Prostate gland (tissue), 2 donors: ENCODE measurements around the gene SLC44A5. TPM values are rescaled to one million over a fixed set of nuclear protein-coding genes. Genes with fewer than 3 reads are reported as not detected.

Source experiments
- DNase-seq: peaks from one replicate; pipeline ENCODE4 v3.0.0-alpha.2; 2019; ENCODE audit warnings: low spot score
- H3K27ac ChIP-seq, 2 donors: fragments of 200-600 bp; sonication (generic); 2 replicates each; pipeline ENCODE4 v1.5.1; 2017 to 2019
- H3K27me3 ChIP-seq: fragments of 200-600 bp; sonication (generic); replicated peaks from 2 replicates; pipeline ENCODE4 v1.5.1; 2019; ENCODE audit not compliant: insufficient read depth
- H3K36me3 ChIP-seq, 2 donors: fragments of 200-600 bp; sonication (generic); 1 replicate in 1 of 2; 2 replicates in 1 of 2; pipeline versions ENCODE4 v1.5.1 to v1.8.1; 2017 to 2019
- H3K4me1 ChIP-seq: fragments of 200-600 bp; sonication (generic); replicated peaks from 2 replicates; pipeline ENCODE4 v1.5.1; 2019
- H3K4me3 ChIP-seq, 2 donors: fragments of 200-600 bp; sonication (generic); 2 replicates each; pipeline ENCODE4 v1.5.1; 2017 to 2019
- H3K9me3 ChIP-seq: fragments of 200-600 bp; sonication (generic); 2 replicates; pipeline ENCODE4 v1.5.1; 2017
- POLR2A ChIP-seq: fragments of 450-650 bp; IDR thresholded peaks from one replicate; pipeline ENCODE4 v1.6.1; 2016; ENCODE audit warnings: antibody characterized with exemption, mild to moderate bottlenecking
- POLR2AphosphoS5 ChIP-seq: sonication (generic); formaldehyde crosslinking; IDR thresholded peaks from one replicate; pipeline ENCODE4 v1.6.1; 2017; ENCODE audit warnings: antibody characterized with exemption
- WGBS: methylation state at CpG from one replicate; pipeline ENCODE4 v1.1.5; 2018; 5-methylcytosine and 5-hydroxymethylcytosine counted together
- intact Hi-C: fragments of 100-400 bp; cut with DNase I; formaldehyde crosslinking; loops from one replicate; pipeline ENCODE4 v1.14.2; 2022
- total RNA-seq, 2 donors: library from RNA; depleted of rRNA; stranded (reverse); fragments of >200 nt; gene quantifications; one replicate each; pipeline ENCODE4 v1.1.0, GENCODE V29; 2016
- TF ChIP-seq, protein P1 (sequence below), 4 experiments: fragments of 200-600 bp in 2 of 4; fragments of 450-650 bp in 2 of 4; sonication (generic) in 2 of 4; IDR thresholded peaks; 1 replicate in 3 of 4; 2 replicates in 1 of 4; pipeline ENCODE4 v1.5.1; 2016 to 2019; ENCODE audit warnings: antibody characterized with exemption in 4 of 4, mild to moderate bottlenecking in 2 of 4, moderate library complexity in 2 of 4

The SLC44A5 gene
- total RNA-seq, 2 donors from 2014 or later = 0.57 to 3.3 TPM

DNA sequence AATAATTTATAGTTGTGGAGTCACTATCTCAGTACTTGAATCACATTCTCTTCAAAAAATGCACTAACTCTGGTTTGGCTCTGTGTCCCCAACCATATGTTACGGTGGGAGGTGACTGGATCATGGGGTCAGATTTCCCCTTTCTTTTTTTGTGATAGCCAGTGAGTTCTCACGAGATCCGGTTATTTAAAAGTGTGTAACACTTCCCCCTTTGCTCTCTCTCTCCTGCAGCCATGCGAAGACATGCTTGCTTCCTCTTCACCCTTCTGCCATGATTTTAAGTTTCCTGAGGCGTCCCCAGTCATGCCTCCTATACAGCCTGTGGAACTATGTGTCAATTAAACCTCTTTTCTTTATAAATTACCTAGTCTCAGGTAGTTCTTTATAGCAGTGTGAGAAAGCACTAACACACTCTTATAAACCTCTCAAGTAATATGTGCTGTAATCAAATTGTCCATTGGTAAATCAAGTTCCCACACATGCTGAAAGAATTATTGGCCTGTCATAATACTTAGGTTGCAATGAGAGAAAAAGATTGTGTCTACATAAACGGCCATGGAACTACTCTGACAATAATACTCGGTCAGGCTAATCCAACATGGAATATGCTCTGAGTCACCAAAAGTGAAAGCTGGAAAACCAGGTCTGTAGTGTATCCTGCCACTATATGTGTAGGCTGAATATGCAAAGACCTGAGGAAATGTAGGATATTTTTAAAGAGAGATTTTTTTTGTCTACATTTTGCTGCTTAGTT is 107.5 kb downstream of the SLC44A5 start:
- Histone ChIP-seq H3K9me3 (no peaks in the 10 kb centered on the region), H3K36me3 (no peaks in the 10 kb centered on the region), H3K4me3 (no peak overlapping the region), H3K4me1 (no peaks in the 10 kb centered on the region), H3K27ac (no peak overlapping the region), H3K27me3 (no peaks in the 10 kb centered on the region)
- TF ChIP-seq POLR2AphosphoS5 (no peak), POLR2A (no peak)
- TF ChIP-seq, protein P1, sequence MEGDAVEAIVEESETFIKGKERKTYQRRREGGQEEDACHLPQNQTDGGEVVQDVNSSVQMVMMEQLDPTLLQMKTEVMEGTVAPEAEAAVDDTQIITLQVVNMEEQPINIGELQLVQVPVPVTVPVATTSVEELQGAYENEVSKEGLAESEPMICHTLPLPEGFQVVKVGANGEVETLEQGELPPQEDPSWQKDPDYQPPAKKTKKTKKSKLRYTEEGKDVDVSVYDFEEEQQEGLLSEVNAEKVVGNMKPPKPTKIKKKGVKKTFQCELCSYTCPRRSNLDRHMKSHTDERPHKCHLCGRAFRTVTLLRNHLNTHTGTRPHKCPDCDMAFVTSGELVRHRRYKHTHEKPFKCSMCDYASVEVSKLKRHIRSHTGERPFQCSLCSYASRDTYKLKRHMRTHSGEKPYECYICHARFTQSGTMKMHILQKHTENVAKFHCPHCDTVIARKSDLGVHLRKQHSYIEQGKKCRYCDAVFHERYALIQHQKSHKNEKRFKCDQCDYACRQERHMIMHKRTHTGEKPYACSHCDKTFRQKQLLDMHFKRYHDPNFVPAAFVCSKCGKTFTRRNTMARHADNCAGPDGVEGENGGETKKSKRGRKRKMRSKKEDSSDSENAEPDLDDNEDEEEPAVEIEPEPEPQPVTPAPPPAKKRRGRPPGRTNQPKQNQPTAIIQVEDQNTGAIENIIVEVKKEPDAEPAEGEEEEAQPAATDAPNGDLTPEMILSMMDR (IDR thresholded peaks at IDR 0.05) = no peak
- WGBS = 65% methylated on average over 7 of the region's 7 CpGs
- DNase-seq = no peak
- intact Hi-C loops = no loop called here

DNA sequence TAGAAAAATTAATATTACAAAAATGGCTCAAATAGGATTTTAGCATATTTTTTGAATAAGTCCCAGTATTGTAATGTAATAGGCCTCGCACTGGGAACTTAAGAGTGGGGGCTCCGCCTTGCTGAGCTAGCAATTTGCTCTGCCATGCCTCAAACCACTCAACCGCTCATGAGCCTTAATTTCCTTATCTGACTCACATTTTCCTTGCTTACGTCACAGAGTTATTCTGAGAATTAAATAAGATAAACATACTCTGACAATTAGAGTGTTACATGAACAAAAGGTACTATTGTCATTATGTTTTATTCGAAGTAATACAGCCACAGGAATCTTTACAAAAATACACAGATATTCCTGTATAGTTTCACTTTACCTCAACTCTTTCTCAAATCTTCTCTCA is 108.1 kb downstream of the SLC44A5 start:
- Histone ChIP-seq H3K4me3 (no peak overlapping the region), H3K27me3 (no peaks in the 10 kb centered on the region), H3K36me3 (no peaks in the 10 kb centered on the region), H3K27ac (no peak overlapping the region), H3K4me1 (no peaks in the 10 kb centered on the region), H3K9me3 (no peaks in the 10 kb centered on the region)
- intact Hi-C loops = no loop called here
- no peak for DNase-seq
- TF ChIP-seq, protein P1 (IDR thresholded peaks at IDR 0.05) = no peak
- no peak for TF ChIP-seq POLR2AphosphoS5
- no peak for TF ChIP-seq POLR2A
- 79% methylated on average over 5 of the region's 5 CpGs for WGBS

DNA sequence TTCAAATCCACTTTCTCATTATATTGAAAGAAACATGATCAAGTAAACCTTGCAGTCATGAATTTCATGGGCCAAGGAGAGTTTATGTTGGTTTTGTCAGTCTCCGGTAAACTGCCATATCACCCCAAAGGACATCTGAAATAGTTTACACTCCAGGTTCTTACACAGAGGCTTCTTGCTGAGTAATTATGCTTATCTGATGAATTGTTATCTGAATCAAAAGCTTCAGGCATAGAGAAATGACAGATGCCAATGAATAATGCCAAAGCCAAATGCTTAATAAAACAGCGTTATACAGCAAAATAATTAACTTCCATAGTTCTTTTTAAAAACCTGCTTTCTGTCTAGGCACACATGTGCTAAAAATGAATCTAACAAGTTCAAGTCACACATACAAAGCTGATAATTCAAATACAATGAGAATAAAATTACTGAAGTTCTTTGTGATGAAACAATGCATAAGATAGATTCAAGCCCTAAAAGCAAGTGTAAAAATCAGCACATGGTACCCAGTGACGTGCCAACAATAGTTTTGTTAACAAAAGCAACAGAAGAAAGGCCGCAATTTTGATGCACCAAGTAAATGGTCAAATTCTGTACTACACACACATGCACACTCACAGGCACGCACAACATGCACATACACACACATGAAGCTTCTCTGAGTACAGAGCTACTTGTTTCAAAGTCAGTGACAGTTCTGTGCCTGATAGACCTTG is 109.2 kb downstream of the SLC44A5 start:
- 68% methylated on average over 5 of the region's 5 CpGs for WGBS
- TF ChIP-seq POLR2AphosphoS5 = no peak
- TF ChIP-seq, protein P1 (IDR thresholded peaks at IDR 0.05) = no peak
- TF ChIP-seq POLR2A = no peak
- Histone ChIP-seq H3K9me3 (no peaks in the 10 kb centered on the region), H3K27me3 (no peaks in the 10 kb centered on the region), H3K36me3 (no peaks in the 10 kb centered on the region), H3K27ac (no peak overlapping the region), H3K4me3 (no peak overlapping the region), H3K4me1 (no peaks in the 10 kb centered on the region)
- no peak for DNase-seq
- intact Hi-C loops = no loop called here

DNA sequence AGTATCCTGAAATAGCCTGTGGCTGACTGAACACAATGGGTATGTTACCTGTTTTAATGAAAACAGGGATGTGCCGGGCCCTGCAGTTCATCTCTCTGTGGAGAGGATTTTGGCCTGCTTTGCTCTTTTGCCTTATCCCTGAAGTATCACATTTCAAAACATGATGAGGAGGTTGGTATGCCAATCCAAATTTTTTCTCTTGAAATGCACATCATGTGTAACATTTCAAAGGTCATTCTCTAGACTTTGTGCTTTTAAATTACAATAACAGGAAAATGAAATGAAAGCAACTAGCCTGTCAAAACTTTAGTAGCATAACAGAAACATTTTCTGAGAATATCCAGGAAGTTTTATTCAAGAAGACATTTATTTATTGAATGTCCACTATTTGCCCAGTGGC is 118.9 kb downstream of the SLC44A5 start:
- no peaks in the 10 kb centered on the region for H3K27me3 ChIP-seq
- 32% methylated on average over 1 of the region's 1 CpG for WGBS
- H3K36me3 ChIP-seq = no peaks in the 10 kb centered on the region
- DNase-seq = no peak
- TF ChIP-seq, protein P1 (IDR thresholded peaks at IDR 0.05) = no peak
- no peak for TF ChIP-seq POLR2A
- no peak for TF ChIP-seq POLR2AphosphoS5
- intact Hi-C loops = no loop called here
- H3K27ac ChIP-seq = no peak overlapping the region
- H3K4me1 ChIP-seq = no peaks in the 10 kb centered on the region
- no peak overlapping the region for H3K4me3 ChIP-seq
- no peaks in the 10 kb centered on the region for H3K9me3 ChIP-seq
